WERI-Rb-1 (cell line): Measurements from ENCODE around the gene UNC13B.

Experiments
- DNase-seq: peaks from one replicate; pipeline ENCODE4 v3.0.0-alpha.2; 2020
- H3K27ac ChIP-seq: fragments of 250-450 bp; sonication (Bioruptor Pico); 2 replicates; pipeline ENCODE4 v1.5.1; 2020; ENCODE audit warnings: mild to moderate bottlenecking, moderate library complexity
- H3K27me3 ChIP-seq: fragments of 250-450 bp; sonication (Bioruptor Pico); 2 replicates; pipeline ENCODE4 v1.5.1; 2021; ENCODE audit warnings: mild to moderate bottlenecking, low read depth, moderate library complexity; ENCODE audit not compliant: insufficient read depth, severe bottlenecking
- H3K36me3 ChIP-seq: fragments of 250-450 bp; sonication (Bioruptor Pico); 2 replicates; pipeline ENCODE4 v1.5.1; 2020; ENCODE audit warnings: mild to moderate bottlenecking, moderate library complexity
- H3K4me3 ChIP-seq: 2 replicates; pipeline ENCODE4 v1.5.1; 2011; ENCODE audit warnings: low read depth, mild to moderate bottlenecking, control low read depth, low read length
- H3K9me3 ChIP-seq: fragments of 250-450 bp; sonication (Bioruptor Pico); 2 replicates; pipeline ENCODE4 v1.5.1; 2021; ENCODE audit warnings: mild to moderate bottlenecking, moderate library complexity; ENCODE audit not compliant: severe bottlenecking
- TF ChIP-seq, protein P1 (sequence below): IDR thresholded peaks from 2 replicates; pipeline ENCODE4 v1.5.1; 2011; ENCODE audit warnings: low read depth, mild to moderate bottlenecking, control low read depth, inconsistent platforms, low read length

UNC13B gene

DNA sequence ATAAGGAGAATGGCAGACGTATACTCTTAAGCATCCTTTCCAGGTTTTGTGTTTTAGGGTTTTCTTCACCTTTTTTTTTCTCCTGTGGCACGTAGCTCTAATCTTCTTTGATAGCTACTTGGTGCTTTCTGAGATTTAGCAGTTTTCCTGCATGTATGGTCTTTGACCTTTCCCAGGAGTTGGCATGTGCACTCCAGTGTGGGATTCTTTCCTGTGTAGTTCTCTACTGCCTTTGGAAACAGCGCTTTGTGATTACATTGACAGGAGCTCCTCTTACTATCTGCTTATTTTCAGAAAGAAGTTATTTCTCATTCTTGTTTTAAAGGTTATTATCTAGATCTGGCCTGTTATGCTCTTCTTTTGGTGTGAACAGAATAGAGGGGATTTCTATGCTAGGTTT, 65.5 kb downstream of the UNC13B start:
- DNase-seq: no peak
- H3K4me3 ChIP-seq: no peak overlapping the region
- H3K27ac ChIP-seq: no peak overlapping the region
- H3K27me3 ChIP-seq: no peaks in the 10 kb centered on the region
- no peaks in the 10 kb centered on the region for H3K9me3 ChIP-seq
- H3K36me3 ChIP-seq: no peaks in the 10 kb centered on the region
- TF ChIP-seq, protein P1, sequence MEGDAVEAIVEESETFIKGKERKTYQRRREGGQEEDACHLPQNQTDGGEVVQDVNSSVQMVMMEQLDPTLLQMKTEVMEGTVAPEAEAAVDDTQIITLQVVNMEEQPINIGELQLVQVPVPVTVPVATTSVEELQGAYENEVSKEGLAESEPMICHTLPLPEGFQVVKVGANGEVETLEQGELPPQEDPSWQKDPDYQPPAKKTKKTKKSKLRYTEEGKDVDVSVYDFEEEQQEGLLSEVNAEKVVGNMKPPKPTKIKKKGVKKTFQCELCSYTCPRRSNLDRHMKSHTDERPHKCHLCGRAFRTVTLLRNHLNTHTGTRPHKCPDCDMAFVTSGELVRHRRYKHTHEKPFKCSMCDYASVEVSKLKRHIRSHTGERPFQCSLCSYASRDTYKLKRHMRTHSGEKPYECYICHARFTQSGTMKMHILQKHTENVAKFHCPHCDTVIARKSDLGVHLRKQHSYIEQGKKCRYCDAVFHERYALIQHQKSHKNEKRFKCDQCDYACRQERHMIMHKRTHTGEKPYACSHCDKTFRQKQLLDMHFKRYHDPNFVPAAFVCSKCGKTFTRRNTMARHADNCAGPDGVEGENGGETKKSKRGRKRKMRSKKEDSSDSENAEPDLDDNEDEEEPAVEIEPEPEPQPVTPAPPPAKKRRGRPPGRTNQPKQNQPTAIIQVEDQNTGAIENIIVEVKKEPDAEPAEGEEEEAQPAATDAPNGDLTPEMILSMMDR: no peak

DNA sequence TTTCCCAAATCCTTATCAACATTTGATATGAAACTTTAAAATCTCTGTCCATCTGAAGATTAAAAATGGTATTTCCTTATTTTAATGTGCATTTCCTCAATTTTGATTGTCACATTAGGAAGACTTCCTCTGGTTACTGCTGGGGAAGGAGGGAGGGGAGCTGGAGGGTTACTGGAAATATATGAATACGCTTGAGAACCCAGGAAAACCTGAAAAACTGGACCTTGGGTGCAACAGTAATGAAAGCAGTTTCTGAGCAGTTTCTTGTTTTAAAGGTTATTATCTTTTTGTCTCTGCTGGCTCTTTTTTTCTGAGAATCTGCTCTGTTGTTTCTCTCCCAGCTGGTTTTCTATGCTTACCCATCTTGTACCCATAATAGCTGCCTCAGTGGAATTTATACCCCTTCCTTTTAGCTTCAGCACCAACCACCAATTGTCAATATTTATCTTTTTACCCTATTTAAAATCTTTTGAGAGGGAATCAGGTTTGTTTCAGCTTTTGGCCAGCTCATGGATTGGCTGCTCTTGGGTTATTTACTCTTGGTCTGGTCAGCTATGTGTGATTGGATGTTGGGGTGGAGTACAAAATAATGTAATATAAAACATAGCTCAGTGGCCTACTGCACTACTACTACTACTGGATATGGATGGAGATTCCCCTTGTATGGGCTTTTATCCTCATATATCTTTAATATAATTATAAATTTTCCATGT, 67.4 kb downstream of the UNC13B start:
- H3K4me3 ChIP-seq: no peak overlapping the region
- no peaks in the 10 kb centered on the region for H3K9me3 ChIP-seq

DNA sequence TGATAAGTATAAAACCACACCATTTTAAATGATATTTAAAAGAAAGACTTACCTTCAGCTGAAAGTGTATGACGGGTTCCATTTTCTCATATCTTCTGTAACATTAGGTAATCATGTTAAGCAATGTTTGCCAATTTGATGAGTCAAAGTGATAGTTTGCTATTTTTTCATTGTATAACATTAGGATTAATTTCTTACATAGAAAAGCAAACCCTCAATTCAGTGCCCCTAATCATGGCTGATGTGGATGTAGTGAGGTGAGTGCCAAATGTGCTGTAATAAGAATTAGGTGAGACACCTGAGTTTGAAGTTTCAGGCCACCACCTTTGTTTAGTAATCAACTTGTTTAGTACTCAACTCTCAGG, 68.0 kb downstream of the UNC13B start:
- no peak for DNase-seq
- TF ChIP-seq, protein P1: no peak
- Histone ChIP-seq H3K36me3 (no peaks in the 10 kb centered on the region), H3K27ac (no peak overlapping the region), H3K4me3 (no peak overlapping the region), H3K27me3 (no peaks in the 10 kb centered on the region), H3K9me3 (no peaks in the 10 kb centered on the region)

More for the DNA sequence above, 67.4 kb downstream of the UNC13B start:
- Histone ChIP-seq H3K36me3 (no peaks in the 10 kb centered on the region), H3K27me3 (no peaks in the 10 kb centered on the region), H3K27ac (no peak overlapping the region)
- TF ChIP-seq, protein P1: no peak
- no peak for DNase-seq

DNA sequence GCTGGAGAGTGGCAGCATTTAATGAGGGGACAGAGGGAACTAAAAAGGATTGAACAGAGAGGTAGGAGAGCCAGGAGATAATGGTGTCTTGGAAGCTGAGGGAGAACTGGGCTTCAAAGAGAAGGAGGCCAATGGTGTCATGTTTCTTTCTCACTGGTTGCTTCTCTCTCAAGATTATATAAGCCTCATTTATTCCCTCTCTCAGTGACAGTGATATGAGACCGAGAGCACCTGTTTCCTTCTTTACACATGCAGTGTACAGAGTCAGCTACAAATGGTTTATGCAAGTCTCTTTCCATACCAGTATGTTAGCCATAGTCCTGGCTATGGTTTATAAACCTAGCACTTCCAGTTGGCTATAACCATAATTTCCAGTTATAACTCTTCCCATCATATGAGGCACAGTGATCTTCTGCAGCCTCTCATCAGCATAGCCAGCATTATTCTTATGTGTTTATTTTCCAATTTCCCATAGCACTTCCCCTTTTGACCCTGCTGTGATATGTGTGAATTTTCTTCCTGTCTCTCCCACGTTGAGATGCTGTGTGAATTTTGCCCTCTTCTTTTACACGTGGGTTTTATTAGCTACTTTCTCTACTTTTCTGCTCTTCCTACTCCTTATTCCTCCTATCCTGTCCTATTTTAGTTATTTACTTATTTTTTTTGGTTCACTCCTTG, 71.2 kb downstream of the UNC13B start:
- no peak for DNase-seq
- no peaks in the 10 kb centered on the region for H3K36me3 ChIP-seq
- H3K4me3 ChIP-seq: no peak overlapping the region
- no peaks in the 10 kb centered on the region for H3K9me3 ChIP-seq
- no peaks in the 10 kb centered on the region for H3K27me3 ChIP-seq
- TF ChIP-seq, protein P1: no peak
- no peak overlapping the region for H3K27ac ChIP-seq

DNA sequence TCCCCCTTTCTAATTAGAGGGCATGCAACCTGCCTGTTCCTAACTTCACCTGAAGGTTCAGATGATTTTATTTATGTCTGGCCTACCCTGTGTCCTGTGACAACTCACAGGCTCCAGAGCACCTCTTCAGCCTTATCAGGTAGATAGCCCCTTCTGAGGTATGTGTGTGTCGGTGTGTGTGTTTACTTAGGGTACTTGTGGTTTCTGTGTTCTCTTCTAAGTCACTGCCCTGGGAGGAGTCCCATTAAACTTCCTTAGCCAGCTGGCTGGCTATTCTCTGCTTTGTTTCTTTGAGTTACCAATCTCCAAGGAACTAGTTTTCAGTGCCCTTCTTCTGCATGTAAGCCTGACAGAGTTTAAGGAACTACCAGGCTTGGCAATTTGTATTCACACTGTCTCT, 74.9 kb downstream of the UNC13B start:
- Histone ChIP-seq H3K27me3 (no peaks in the 10 kb centered on the region), H3K9me3 (peaks cover 4% of the 10 kb centered on the region), H3K27ac (peak overlapping the region; percentile 18; the same call in 1 of the 2 replicates), H3K4me3 (no peak overlapping the region), H3K36me3 (no peaks in the 10 kb centered on the region)
- TF ChIP-seq, protein P1: no peak
- DNase-seq: no peak
